ENCODE measurements around the gene ZNF682.
"Not testable (repeated sequence)": the region's sequence is repeated elsewhere in the genome, so short reads cannot be mapped to it uniquely, and the experiment has no call there.

ZNF682 gene

GRCh38 chr19:20005741-20006140 is 33.6 kb downstream of the ZNF682 start:
- no peaks in the 10 kb centered on the region for H3K27me3 ChIP-seq (ENCODE audit: insufficient read depth, low read length)
- no peak overlapping the region for H3K27ac ChIP-seq (ENCODE audit: low read depth, low read length, poor library complexity, severe bottlenecking)
- H3K79me2 ChIP-seq (ENCODE audit: insufficient read depth, low read length), result no peaks in the 10 kb centered on the region
- no peak overlapping the region for H2AFZ ChIP-seq (ENCODE audit: low read length)
- TF ChIP-seq CTCF (IDR thresholded peaks at IDR 0.05; ENCODE audit: low read length), result no peak
- TF ChIP-seq EZH2 (IDR thresholded peaks at IDR 0.05; ENCODE audit: borderline replicate concordance, low read length), result no peak
- peaks cover 45% of the 10 kb centered on the region for H3K36me3 ChIP-seq (ENCODE audit: insufficient read depth, low read length)
- no peak overlapping the region for H3K9ac ChIP-seq (ENCODE audit: low read length)
- no peak overlapping the region for H3K4me3 ChIP-seq (ENCODE audit: low read depth, low read length, poor library complexity, severe bottlenecking)
- no peaks in the 10 kb centered on the region for H4K20me1 ChIP-seq (ENCODE audit: insufficient read depth, low read length)
- no peaks in the 10 kb centered on the region for H3K9me2 ChIP-seq (ENCODE audit: low read depth, low read length)
- H3F3A ChIP-seq (ENCODE audit: insufficient read depth, low read length), result no peaks in the 10 kb centered on the region
- peaks cover 59% of the 10 kb centered on the region for H3K9me3 ChIP-seq (ENCODE audit: low read length)
- no peaks in the 10 kb centered on the region for H3K4me1 ChIP-seq (ENCODE audit: insufficient read depth, low read length, severe bottlenecking)
- H3K4me2 ChIP-seq (ENCODE audit: low read length), result no peak overlapping the region

GRCh38 chr19:19997656-19998268 is 41.5 kb downstream of the ZNF682 start:
- H3K9me3 ChIP-seq (ENCODE audit: low read length), result peaks cover 10% of the 10 kb centered on the region; the same call in 1 of the 2 replicates
- no peak overlapping the region for H2AFZ ChIP-seq (ENCODE audit: low read length)
- H4K20me1 ChIP-seq (ENCODE audit: insufficient read depth, low read length), result no peaks in the 10 kb centered on the region

GRCh38 chr19:19966862-19967261 is 72.4 kb downstream of the ZNF682 start:
- no peak overlapping the region for H3K4me2 ChIP-seq (ENCODE audit: low read length)
- H3K79me2 ChIP-seq (ENCODE audit: insufficient read depth, low read length), result no peaks in the 10 kb centered on the region
- H3K36me3 ChIP-seq (ENCODE audit: insufficient read depth, low read length), result no peaks in the 10 kb centered on the region
- no peaks in the 10 kb centered on the region for H4K20me1 ChIP-seq (ENCODE audit: insufficient read depth, low read length)
- H3F3A ChIP-seq (ENCODE audit: insufficient read depth, low read length), result no peaks in the 10 kb centered on the region
- TF ChIP-seq EZH2 (IDR thresholded peaks at IDR 0.05; ENCODE audit: borderline replicate concordance, low read length) (no peak), CTCF (IDR thresholded peaks at IDR 0.05; ENCODE audit: low read length) (no peak)
- H3K27me3 ChIP-seq (ENCODE audit: insufficient read depth, low read length), result no peaks in the 10 kb centered on the region
- no peaks in the 10 kb centered on the region for H3K9me2 ChIP-seq (ENCODE audit: low read depth, low read length)
- no peak overlapping the region for H2AFZ ChIP-seq (ENCODE audit: low read length)
- H3K4me3 ChIP-seq (ENCODE audit: low read depth, low read length, poor library complexity, severe bottlenecking), result no peak overlapping the region
- H3K9ac ChIP-seq (ENCODE audit: low read length), result no peak overlapping the region
- H3K27ac ChIP-seq (ENCODE audit: low read depth, low read length, poor library complexity, severe bottlenecking), result no peak overlapping the region
- peaks cover 7% of the 10 kb centered on the region; the same call in 1 of the 2 replicates for H3K9me3 ChIP-seq (ENCODE audit: low read length)
- H3K4me1 ChIP-seq (ENCODE audit: insufficient read depth, low read length, severe bottlenecking), result no peaks in the 10 kb centered on the region

More at GRCh38 chr19:19997656-19998268, 41.5 kb downstream of the ZNF682 start:
- Histone ChIP-seq H3F3A (ENCODE audit: insufficient read depth, low read length) (no peaks in the 10 kb centered on the region), H3K36me3 (ENCODE audit: insufficient read depth, low read length) (no peaks in the 10 kb centered on the region), H3K79me2 (ENCODE audit: insufficient read depth, low read length) (no peaks in the 10 kb centered on the region), H3K9ac (ENCODE audit: low read length) (no peak overlapping the region), H3K4me1 (ENCODE audit: insufficient read depth, low read length, severe bottlenecking) (no peaks in the 10 kb centered on the region), H3K27me3 (ENCODE audit: insufficient read depth, low read length) (no peaks in the 10 kb centered on the region), H3K9me2 (ENCODE audit: low read depth, low read length) (no peaks in the 10 kb centered on the region), H3K4me2 (ENCODE audit: low read length) (no peak overlapping the region), H3K27ac (ENCODE audit: low read depth, low read length, poor library complexity, severe bottlenecking) (no peak overlapping the region), H3K4me3 (ENCODE audit: low read depth, low read length, poor library complexity, severe bottlenecking) (no peak overlapping the region)
- TF ChIP-seq CTCF (IDR thresholded peaks at IDR 0.05; ENCODE audit: low read length), result peak; percentile 80
- TF ChIP-seq EZH2 (IDR thresholded peaks at IDR 0.05; ENCODE audit: borderline replicate concordance, low read length), result no peak

- H4K20me1 ChIP-seq (ENCODE audit: insufficient read depth, low read length); H3K27me3 ChIP-seq (ENCODE audit: insufficient read depth, low read length); H2AFZ ChIP-seq (ENCODE audit: low read length); H3K36me3 ChIP-seq (ENCODE audit: insufficient read depth, low read length); H3K4me2 ChIP-seq (ENCODE audit: low read length); H3K27ac ChIP-seq (ENCODE audit: low read depth, low read length, poor library complexity, severe bottlenecking); H3K4me3 ChIP-seq (ENCODE audit: low read depth, low read length, poor library complexity, severe bottlenecking); H3K79me2 ChIP-seq (ENCODE audit: insufficient read depth, low read length); H3K4me1 ChIP-seq (ENCODE audit: insufficient read depth, low read length, severe bottlenecking); H3K9me2 ChIP-seq (ENCODE audit: low read depth, low read length); H3K9me3 ChIP-seq (ENCODE audit: low read length); H3K9ac ChIP-seq (ENCODE audit: low read length); H3F3A ChIP-seq (ENCODE audit: insufficient read depth, low read length): not testable (repeated sequence)
Measured at GRCh38 chr19:19966126-19966525, 73.2 kb downstream of the ZNF682 start.
